ENCODE measurements around the gene PPP4R3C.

DNA sequence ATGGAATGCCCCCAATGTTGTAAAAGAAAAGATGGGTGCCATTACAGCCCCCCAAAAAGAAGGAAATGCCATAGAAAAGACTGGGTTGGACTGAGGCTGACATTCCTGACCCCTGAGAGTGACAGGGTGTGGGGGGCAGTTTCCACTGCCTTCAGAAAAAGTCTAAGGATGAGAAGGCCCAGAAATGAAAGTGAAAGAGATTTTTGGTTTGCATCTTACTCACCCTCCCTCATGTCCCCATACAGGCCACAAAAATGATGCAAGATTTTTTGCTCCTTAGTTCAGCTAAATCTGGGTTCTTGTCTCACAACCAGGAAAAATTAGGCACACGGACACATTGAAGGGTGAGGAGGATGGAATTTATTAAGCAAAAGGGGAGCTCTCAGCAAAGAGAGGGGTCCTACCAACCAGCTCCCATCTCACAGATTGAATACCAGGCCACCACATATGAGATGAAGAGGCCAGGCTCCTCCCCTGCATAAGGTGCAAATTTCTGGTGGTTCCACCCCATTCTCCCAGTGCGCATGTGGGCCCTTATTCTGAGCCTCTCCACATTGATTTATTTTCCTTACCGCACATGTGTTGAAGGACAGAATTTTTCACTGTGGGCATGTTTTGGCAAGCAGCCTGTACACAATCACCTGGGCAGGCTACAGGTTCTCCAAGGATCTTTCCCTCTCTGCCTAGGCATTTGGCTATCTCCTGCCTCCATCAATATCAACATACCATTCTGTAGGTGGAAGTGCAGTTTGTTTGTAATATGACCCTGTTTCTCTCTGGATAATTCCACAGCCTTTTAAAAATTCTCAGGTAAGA lies 18.8 kb downstream of the PPP4R3C start:
- TF ChIP-seq EP300 (IDR thresholded peaks at IDR 0.05; ENCODE audit: borderline replicate concordance) (no peak), TEAD4 (IDR thresholded peaks at IDR 0.05) (no peak), NFIC (IDR thresholded peaks at IDR 0.05) (no peak), YY1 (IDR thresholded peaks at IDR 0.05; ENCODE audit: low read depth) (no peak)
- TF ChIP-seq, protein P1, sequence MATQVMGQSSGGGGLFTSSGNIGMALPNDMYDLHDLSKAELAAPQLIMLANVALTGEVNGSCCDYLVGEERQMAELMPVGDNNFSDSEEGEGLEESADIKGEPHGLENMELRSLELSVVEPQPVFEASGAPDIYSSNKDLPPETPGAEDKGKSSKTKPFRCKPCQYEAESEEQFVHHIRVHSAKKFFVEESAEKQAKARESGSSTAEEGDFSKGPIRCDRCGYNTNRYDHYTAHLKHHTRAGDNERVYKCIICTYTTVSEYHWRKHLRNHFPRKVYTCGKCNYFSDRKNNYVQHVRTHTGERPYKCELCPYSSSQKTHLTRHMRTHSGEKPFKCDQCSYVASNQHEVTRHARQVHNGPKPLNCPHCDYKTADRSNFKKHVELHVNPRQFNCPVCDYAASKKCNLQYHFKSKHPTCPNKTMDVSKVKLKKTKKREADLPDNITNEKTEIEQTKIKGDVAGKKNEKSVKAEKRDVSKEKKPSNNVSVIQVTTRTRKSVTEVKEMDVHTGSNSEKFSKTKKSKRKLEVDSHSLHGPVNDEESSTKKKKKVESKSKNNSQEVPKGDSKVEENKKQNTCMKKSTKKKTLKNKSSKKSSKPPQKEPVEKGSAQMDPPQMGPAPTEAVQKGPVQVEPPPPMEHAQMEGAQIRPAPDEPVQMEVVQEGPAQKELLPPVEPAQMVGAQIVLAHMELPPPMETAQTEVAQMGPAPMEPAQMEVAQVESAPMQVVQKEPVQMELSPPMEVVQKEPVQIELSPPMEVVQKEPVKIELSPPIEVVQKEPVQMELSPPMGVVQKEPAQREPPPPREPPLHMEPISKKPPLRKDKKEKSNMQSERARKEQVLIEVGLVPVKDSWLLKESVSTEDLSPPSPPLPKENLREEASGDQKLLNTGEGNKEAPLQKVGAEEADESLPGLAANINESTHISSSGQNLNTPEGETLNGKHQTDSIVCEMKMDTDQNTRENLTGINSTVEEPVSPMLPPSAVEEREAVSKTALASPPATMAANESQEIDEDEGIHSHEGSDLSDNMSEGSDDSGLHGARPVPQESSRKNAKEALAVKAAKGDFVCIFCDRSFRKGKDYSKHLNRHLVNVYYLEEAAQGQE (IDR thresholded peaks at IDR 0.05; ENCODE audit: low read depth), result no peak

Measured in Ishikawa (cell line).